ENCODE results near the gene MOCS1.

MOCS1 gene

DNA sequence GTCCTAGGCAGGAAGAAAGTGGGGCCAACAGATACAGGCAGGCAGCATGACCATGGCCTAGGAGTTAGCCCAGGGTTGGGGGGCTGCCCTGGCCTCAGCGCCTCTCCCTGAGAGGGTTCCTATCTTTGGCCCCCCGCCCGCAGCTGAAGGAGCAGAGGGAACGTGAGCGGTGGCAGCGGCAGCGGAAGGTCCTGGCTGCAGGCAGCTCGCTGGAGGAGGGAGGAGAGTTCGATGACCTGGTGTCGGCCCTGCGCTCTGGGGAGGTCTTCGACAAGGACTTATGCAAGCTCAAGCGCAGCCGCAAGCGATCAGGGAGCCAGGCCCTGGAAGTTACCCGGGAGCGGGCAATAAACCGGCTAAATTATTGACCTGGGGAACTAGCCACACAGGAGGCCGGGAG is 32.6 kb downstream of the MOCS1 start:
- no peak for DNase-seq

DNA sequence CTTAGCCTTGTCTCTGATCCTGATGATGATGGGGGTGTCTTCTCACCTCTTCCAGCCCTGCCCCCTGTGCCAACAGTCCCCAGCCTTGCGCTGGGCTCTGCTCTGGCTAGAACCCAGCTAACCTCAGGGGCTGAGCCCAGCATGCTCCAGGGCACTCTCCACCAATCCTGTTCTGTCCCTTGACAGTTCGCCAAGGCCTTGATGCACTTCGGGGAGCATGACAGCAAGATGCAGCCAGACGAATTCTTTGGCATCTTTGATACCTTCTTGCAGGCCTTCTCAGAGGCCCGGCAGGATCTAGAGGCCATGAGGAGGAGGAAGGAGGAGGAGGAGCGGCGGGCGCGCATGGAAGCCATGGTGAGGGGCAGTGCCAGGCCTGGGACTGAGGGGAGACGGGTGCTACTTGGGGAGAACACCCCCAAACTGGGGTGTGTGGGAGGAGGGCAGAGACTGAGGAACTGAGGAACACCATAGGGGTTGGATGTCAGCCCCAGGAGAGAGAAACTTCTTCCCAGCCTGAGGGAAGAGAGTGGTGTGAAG is 33.1 kb downstream of the MOCS1 start:
- no peak for DNase-seq

DNA sequence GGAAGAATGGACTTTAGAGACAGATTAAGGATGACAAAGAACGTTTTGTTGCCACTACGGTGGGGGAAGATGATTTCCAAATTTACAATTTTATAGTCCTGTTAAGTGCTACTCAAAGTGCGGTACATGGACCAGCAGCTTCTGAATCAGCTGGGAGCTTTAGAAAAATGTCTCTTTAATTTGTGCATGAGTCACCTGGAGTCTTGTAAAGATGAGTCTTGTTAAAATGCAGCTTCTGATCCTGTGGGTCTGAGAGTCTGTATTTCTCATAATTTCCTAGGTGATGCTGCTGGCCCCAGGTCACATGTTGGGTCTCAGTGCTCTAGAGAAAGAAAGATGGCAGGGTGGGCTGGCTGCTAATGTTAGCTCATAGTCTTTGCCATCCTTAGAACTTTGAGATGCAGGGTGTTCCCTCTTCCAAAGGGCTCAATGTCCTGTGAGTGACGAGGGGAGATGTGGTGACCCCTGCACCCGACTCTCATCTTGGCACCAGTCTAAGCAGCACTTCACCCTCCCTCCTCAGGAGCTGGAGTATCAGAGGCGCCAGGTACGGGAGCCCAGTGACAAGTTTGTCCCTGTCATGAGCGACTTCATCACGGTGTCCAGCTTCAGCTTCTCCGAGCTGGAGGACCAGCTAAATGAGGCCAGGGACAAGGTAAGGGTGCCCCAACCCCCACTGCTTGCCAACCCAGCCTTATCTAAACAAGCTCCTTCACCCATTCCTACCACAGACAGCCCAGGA is 34.5 kb downstream of the MOCS1 start:
- DNase-seq, result no peak

DNA sequence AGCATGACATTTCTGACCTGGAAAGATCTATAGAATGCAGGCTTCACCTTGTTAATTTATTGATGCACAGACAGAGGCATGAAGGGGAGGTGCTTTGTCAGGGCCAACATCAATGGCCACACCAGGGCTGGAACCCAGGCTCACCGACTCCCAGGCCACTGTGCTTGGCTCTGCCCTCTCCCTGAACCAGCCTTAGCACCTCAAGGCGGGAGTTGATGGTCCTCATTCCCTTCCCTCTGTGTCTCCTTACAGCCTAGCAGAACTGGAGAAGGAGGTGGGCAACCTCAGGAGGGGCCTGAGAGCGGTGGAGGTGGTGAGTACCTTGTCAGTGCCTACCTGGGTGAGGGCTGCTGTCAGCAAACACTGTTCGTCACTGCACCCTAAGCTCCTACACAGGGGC is 35.6 kb downstream of the MOCS1 start:
- DNase-seq, result no peak

DNA sequence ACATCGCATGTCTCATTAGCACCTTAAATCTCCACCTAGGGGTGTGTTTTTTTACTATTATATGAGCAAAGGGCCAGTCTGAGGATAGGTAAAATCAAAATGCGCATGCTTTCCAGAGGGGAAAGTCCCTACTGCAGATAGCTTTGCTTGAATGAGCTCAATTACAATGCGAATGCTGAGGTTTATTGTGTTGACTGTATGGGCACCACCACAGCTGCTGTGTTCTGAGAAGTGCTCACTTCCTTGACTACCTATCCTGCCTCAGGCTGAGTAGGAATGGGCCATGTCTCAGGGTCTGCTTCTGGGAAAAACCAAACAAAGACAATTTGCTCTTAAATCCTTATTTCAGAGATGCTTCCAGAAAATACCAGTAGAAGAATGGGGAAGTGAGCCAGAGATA is 36.6 kb downstream of the MOCS1 start:
- peak; percentile 14 for DNase-seq

DNA sequence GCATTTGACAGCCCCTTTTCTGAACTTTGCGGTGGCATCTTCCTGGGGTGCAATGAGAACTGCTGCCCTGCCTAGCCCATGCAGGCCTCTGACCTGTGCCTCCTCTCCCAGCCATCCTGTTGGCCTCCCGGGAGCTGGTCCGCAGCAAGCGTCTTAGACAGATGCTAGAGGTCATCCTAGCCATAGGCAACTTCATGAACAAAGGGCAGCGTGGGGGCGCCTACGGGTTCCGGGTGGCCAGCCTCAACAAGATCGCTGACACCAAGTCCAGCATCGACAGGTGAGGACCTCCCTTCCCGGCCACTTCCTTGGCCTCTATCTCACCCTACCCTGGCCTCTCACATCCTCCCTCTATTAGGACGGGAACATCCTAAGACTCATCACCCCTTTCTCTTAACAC is 37.6 kb downstream of the MOCS1 start:
- no peak for DNase-seq

DNA sequence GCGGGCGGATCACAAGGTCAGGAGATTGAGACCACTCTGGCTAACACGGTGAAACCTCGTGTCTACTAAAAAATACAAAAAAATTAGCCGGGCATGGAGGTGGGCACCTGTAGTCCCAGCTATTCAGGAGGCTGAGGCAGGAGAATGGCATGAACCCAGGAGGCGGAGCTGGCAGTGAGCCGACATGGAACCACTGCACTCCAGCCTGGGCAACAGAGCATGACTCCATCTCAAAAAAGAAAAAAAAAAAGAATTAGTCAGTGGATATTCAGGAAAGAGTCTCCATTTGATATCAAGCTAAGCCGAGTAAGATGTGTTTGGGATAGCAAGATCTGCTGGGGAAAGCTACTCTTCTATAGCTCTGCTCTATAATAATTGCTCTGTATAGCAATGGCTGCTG is 41.0 kb downstream of the MOCS1 start:
- DNase-seq, result no peak

DNA sequence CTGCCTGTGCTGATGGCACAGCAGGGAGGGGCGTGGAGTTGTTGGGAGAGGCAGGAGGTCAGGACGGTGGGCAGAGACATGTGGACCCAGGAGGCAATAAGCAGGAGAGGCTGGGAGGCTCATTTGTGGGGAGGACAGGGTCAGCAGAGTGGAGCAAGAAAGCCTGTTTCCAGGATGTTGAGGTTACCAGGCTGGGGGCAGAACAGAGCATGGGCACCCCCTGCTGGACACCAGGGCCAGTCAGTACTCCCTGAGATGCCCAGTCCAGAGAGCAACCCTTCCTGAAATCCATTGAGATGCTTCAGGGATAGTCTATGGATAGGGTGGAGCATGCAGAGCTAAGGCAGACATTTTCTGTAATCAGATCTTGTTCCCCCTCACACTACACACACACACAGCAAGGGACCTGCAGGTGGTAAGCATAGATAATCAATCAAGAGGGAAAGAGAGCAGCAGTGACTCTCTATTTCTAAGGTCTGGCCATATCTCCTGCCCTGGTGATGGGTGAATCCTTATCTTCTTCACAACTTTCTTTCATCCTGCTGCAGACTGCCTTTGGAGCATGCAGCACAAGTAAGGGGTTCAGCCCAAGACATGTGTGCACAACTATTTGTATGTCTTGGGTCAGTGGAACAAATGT is 41.7 kb downstream of the MOCS1 start:
- DNase-seq, result peak; percentile 75

DNA sequence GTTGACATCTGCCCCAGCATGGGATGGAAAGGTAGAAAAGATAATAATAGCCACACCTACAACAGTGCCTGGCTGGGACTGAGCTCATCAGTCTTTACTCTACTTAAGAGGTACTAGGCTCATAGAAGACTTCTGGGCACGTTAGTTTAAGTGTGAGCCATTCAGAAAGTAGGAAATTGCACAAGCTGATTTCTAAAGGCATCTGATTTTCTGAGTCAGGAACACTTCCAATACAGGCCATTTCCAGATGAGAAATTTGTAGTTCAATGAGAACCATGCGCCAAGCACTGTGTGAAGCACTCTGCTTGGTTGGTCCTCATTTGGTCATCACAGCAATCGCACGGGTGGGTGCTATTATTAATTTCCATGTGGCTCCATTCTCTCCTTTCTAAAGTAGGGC is 42.3 kb downstream of the MOCS1 start:
- no peak for DNase-seq

DNA sequence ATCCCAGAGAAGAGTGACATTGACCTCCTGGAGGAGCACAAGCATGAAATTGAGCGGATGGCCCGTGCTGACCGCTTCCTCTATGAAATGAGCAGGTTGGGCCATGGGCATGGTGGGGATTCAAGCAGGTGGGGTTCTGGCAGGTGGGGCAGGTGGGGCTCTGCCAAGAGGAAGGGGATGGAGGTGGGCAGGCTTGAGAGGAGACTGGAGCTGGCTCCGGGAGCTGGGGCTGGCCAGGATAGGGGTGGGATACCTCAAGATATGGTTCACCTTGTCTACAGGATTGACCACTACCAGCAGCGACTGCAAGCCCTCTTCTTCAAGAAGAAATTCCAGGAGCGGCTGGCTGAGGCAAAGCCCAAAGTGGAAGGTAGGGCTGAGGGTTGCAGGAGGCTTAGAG is 42.9 kb downstream of the MOCS1 start:
- DNase-seq, result no peak

DNA sequence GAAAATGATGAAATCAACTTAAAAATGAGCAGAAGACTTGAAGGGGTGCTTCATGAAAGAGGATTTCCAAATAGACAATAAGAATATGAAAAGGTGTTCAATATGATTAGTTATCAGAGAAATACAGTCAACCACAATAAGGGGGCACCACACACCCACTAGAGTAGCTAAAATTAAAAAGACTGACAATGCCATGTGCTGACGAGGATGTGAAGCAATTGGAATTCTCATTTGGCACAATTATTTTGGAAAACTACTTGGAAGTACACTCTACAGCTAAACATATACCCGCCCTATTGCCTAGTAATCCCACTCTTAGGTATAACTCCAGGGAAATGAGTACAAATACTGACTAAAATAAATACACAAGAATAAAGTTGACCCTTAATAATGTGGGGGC is 45.0 kb downstream of the MOCS1 start:
- DNase-seq, result no peak

DNA sequence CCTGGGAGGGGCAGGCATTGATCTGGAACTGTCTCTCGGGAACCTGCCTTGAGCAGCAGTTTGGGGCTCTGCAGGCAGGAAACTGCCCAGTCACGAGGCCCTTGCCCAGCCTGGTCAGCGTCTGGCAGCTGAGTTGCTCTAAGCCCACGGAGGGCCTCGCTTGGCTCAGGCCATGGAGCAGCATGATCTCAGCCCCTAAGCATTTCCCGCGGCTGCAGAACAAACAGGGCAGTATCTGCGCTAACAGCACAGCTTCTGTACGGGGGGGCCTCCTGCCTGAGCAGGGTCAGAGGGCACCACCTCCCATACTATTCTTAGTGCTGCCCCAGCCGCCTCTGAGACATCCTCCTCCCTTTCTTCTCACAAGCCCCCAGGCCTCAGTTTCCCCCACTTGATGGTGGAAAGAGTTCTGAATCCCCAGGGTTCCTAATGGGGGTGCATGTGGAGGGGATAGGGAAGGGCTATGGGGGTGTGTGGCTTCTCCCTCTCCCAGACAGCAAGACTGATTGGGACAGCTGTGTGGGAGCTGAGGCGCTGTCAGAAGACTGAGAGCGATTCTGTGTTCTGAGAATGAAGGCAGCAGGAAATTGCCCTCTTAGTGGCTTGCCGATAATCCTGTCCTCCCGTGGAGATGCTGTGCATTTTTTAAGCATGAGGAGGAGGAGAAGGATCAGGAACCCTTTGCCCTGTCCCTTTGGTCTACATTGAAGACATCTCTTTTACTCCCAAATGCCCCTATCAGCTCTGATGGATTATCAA is 46.4 kb downstream of the MOCS1 start:
- peak; percentile 57 for DNase-seq

DNA sequence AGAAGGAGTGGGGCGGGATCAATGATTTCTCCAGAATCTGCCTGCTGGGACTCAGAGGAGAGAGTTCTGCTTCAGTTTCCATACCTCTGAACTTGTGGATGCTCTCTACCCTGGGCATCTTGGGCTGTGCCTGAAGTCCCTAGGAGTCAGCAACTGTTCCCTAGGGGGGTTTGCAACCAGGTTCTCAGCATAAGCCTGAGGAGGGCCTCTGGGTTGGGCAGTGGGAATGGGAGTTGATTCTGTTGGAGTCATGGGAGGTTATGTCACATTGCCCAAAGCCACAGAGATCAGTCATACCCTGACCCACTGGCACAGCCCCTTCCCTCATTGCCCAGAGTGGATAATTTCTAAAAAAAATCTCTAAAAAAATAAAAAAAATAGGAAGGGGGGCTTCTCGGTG is 47.4 kb downstream of the MOCS1 start:
- DNase-seq, result no peak

DNA sequence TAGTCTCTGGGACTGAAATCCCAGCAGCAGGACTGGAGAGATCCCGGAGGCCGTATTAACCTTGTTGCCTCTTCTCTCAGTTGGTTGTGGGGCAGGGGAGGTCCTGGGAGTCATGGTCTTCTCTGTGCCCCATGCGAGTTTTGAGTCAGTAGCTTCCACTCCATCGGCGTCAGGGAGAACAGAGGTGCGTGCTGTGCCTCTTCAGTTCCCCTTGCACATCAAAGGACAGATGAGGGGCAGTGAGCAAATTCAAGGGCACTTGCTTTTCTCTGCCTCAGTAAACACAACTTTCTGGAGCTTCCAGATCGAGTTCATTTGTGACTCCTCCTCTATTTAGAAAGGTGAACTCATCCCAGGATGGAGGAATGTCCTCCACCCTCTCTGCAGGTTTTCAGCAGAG is 48.6 kb downstream of the MOCS1 start:
- no peak for DNase-seq

DNA sequence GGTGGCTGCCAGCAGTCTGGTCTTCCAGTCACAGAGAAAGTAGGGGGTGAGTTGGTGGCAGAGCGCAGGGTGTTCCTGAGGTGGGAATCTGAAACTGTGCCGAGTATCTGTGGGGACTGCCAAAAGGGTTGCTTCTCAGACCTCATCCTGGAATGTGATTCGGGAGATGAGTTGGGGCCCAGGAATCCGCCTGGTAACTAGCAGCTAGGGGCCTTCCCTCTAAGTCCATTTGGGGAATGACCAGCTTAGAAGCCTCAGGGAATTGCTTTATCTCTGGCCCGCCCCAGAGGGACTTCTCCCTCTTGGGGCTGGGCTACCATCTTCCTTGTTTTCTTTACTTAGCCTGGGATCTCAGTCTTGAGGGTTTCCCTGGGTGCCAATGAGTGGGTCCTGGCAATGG is 49.6 kb downstream of the MOCS1 start:
- DNase-seq, result no peak

DNA sequence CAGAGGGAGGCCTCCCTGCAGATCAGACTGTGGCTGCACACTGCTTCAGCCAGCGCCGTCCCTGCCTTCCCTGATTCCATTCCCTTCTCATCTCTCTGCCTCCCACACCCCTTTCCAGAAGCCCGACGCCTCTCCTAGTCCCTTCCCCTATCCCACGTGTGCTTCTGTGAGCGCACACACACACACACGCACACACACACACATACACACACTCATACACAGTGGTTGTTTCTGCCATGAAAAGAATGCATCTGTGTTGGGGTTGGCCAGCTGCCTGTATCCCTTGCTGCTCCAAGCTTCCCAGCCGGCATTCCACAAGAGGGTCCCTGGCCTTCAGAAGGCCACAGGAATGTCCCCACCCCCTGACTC is 51.7 kb downstream of the MOCS1 start:
- no peak for DNase-seq

DNA sequence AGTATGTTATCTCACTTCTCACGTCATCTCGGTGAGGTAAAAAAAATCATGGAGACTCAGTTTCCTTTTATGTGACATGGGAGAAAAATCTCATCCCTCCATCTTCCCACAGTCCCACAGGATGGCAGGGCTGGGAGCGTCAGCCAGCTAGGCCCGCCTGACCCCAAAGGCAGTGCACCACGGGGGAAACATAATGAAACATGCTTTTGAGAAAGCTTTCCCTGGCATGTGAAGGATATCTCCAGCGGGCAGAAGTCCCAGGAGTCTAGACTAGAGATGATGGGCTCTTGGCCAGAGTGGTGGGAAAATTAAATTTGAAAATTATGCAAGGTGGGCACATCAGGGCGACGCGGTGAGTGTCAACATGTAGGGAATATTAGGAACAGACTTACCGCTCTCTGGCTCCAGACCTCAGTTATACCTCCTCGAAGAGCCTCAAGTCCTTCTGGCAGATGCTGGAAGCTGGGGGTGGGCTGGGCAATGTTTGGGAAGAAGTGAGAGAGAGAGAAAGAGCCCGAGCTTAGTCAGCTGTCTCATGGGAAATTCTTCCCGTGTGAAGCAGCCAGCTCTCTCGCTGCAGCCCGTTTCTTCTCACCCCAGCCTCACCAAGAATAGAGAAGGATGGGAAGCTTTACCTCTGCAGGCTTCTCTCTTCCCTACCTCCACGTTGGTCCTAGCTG is 52.3 kb downstream of the MOCS1 start:
- no peak for DNase-seq

DNA sequence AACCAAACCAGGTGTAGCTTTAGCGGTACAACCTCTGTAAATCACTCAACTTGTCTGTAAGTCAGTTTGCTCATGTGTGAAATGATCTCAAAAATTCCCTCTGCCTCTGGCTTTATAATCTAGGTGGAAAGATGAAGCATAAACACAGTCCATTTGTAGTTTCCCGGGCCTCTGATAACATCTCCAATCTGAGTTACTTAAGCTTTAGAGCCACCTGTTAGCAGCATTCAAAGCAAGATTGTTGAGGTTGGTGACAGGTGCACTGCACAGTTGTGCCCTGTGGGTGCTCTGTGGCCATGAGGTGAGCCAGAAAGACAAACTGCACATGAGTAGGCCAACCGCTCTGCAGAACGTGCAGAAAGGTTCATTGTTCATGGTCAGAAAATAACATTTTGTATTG is 53.7 kb downstream of the MOCS1 start:
- DNase-seq, result no peak

DNA sequence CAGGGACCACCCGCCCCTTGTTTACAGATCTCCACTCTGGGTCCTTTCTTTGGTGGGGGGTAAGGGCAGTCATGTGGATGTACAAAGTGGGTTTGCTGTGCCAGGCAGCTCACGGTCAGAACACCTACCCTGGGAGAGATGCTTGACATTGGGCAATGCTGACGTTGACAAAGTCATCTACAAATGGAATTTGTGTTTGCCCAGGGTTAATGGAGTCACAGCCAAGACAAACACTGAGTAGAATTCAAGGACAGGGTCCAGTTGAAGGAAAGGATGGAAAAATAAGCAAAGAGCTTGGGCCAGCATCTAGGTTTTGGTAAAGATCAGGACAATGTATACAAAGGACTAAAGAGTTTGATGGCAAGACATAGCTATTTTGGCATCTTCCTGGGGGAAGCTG is 54.7 kb downstream of the MOCS1 start:
- DNase-seq, result no peak

DNA sequence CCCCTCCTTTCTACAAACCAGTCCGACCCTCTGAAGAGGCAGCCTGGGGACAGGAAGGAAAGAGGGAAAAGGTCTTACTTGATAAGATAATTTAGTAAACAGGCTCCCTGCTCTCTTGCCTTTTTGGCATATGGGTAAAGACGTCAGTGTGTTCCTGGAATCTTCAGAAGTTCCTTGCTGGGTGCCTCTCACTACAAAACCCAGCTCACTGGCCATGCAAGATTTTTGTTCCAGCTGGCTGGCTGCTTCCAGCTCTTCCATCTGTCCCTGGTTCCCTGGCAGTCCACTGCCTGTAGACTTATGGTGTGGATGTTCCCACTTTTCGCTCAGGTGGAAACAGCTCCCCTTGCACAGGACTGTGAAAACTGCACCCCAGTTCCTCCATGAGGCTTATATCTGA is 57.4 kb downstream of the MOCS1 start:
- DNase-seq, result no peak

DNA sequence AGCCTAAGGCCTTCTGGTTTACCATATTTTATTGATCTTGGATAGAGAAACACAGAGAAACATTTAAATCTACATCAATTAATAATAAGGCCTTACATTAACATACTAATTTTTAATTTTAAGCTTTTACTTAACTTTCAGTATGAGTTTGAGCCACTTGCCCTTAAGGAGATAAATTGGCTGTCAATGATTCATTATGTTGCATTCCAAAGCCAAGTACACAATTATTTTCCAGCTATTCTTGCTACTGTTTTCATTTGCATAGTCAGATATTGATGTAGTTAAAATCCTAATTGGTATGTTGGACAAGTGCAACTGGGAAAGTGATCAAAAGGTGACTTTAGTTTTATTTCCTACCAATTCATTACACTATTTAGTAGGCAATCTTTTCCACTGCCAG is 58.2 kb downstream of the MOCS1 start:
- DNase-seq, result no peak

DNA sequence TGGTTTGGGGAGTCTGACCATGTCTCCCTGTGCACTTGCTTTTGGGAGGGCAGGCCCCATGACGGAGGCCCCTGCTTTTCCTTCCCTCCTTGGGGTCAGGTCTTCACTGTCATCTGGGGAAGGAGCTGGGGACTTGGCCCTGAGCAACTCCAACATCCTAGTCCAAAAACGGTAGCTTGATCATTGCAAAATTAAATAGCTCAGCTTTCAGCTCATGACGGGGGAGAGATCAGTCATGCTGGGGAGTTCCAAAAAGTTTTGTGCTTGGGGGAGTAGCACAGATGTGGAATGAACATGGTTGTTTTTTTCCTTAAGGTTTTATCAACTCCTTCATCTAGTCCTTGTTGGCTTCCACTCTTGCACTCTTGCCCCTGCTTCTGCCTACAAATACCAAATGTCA is 60.8 kb downstream of the MOCS1 start:
- no peak for DNase-seq

DNA sequence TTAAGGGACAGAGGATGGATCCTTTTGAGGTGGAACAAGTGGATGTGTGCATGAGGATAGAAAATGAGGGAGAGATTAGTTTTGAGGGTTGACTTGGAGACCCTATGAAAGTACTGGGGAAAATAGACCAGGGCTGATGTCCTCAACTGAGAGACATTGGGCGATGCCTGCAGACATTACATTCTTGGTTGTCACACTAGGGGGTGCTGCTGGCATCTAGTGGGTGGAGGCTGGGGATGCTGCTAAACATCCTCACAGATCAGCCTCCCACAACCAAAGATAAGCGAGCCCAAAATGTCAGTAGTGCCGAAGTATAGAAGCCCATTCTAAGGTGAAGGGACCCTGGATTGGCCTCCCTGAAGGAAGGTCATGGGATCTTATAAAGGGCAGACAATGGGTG is 63.3 kb downstream of the MOCS1 start:
- DNase-seq, result peak; percentile 17

DNA sequence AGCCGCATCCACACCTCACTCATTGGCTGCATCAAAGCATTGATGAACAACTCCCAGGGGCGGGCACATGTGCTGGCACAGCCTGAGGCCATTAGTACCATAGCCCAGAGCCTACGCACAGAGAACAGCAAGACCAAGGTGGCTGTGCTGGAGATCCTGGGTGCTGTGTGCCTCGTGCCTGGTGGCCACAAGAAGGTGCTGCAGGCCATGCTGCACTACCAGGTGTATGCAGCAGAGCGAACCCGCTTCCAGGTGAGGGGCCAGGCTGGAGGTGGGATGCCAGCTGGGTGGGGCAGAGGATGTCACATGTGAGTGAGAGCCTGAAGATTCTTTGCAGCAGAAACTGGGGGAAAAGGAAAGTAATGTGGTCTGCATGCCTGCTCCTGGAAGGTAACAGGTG is 66.7 kb downstream of the MOCS1 start:
- DNase-seq, result peak; percentile 31

All from DMS53 (cell line).